ENCODE results near the gene GPR108.

DNA sequence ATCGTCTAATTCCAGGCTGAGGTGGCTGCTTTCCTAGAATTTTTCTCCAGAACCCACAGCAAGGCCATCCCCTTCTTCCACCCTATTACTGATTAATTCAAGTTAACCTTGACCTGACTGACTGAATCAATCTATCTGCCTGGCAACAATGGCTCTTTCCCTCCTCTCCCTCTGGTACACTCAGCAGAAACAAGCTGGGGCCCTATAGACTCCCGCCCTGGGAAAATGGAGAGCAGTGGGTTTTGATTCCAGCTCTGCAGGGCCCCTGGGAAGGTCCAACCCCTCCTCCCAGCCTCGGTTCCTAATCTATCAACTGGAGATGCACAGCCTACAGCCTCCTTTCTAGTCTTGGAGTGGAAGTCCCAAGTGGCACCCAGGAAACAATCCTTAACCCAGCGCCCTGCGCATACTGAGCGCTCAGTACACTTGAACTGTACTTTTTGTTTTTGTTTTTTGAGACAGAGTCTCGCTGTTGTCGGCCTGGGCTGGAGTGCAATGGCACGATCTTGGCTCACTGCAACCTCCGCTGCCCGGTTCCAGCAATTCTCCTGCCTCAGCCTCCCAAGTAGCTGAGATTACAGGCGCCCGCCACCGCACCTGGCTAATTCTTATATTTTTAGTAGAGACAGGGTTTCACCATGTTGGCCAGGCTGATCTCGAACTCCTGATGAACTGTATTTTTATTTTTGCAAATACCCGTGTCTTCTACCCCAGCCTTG is 11.7 kb downstream of the GPR108 start:
- TF ChIP-seq CTCF (IDR thresholded peaks at IDR 0.05) (no peak), EP300 (IDR thresholded peaks at IDR 0.05; ENCODE audit: borderline replicate concordance in 1 of 2, low read depth in 1 of 2, low read length in 1 of 2) (no peak), POLR2AphosphoS5 (IDR thresholded peaks at IDR 0.05; ENCODE audit: low read depth, low read length) (no peak), REST (IDR thresholded peaks at IDR 0.05; ENCODE audit: low read depth, low read length) (no peak), CHD2 (IDR thresholded peaks at IDR 0.05; ENCODE audit: low read length, partially characterized antibody) (no peak), TAF1 (IDR thresholded peaks at IDR 0.05; ENCODE audit: borderline replicate concordance, low read depth, low read length) (no peak), SMC3 (IDR thresholded peaks at IDR 0.05; ENCODE audit: low read depth, low read length) (no peak), NFIC (IDR thresholded peaks at IDR 0.05; ENCODE audit: borderline replicate concordance) (no peak), GATA2 (CRISPR knock-in tag; IDR thresholded peaks at IDR 0.05) (no peak), USF1 (IDR thresholded peaks at IDR 0.05; ENCODE audit: borderline replicate concordance, low read depth) (no peak)
- TF ChIP-seq, protein P1, sequence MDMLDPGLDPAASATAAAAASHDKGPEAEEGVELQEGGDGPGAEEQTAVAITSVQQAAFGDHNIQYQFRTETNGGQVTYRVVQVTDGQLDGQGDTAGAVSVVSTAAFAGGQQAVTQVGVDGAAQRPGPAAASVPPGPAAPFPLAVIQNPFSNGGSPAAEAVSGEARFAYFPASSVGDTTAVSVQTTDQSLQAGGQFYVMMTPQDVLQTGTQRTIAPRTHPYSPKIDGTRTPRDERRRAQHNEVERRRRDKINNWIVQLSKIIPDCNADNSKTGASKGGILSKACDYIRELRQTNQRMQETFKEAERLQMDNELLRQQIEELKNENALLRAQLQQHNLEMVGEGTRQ (IDR thresholded peaks at IDR 0.05; ENCODE audit: borderline replicate concordance, low read depth, low read length) = no peak
- TF ChIP-seq, protein P2, sequence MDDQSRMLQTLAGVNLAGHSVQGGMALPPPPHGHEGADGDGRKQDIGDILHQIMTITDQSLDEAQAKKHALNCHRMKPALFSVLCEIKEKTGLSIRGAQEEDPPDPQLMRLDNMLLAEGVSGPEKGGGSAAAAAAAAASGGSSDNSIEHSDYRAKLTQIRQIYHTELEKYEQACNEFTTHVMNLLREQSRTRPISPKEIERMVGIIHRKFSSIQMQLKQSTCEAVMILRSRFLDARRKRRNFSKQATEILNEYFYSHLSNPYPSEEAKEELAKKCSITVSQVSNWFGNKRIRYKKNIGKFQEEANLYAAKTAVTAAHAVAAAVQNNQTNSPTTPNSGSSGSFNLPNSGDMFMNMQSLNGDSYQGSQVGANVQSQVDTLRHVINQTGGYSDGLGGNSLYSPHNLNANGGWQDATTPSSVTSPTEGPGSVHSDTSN (IDR thresholded peaks at IDR 0.05) = no peak

Data from SK-N-SH (cell line).